GM19351 (cell line): ENCODE results near the gene GIPR.
"Not testable (repeated sequence)": the region's sequence is repeated elsewhere in the genome, so short reads cannot be mapped to it uniquely, and the experiment has no call there.

Experiments
- ATAC-seq: cut with Tn5 transposase; IDR thresholded peaks from one replicate; pipeline ENCODE4 v1.9.1; 2021; ENCODE audit warnings: mild to moderate bottlenecking, moderate library complexity; ENCODE audit not compliant: unreplicated experiment

Gene GIPR

GRCh38 chr19:45691516-45692186 lies 23.6 kb downstream of the GIPR start, which contains the start of gene SNRPD2:
Gene SNRPD2, minus strand, starts transcription at chr19:45691953. Its CDS starts 65 bp downstream, at chr19:45691888.
- ATAC-seq: peak; percentile 44

GRCh38 chr19:45692187-45693105 lies 24.4 kb downstream of the GIPR start, which contains the start of gene QPCTL:
Gene QPCTL, plus strand, starts transcription at chr19:45692666. Its CDS starts 38 bp downstream, at chr19:45692704.
- ATAC-seq: peak; percentile 85

DNA sequence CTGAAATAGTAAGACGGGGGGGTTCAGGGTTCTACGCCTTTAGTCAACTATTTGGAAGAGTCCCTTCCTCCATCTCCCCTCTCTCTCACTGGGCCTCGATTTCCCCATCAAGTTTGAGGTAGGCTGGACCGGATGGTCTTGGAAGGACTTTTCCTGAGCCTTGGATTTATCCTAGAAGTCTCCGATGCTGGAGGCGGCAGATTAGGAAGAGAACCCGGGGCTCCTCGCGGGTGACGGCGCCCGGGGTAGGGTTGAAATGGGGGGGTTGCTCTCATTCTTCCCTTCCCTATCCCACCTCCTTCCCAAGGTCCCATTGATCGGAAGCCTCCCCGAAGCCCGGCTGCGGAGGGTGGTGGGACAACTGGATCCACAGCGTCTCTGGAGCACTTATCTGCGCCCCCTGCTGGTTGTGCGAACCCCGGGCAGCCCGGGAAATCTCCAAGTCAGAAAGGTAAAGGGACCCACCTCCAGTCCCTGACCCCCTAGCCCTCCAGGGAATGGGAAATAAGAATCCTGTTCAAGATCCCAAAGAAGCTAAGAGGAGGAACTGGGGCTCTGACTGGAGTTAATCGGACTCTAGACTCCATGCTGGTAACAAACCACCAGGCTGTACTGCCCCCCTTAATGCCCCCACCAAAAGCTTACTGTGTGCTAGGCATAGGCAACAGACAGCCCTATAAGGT lies 25.2 kb downstream of the GIPR start:
- no peak for ATAC-seq

GRCh38 chr19:45701676-45702075 lies 33.7 kb downstream of the GIPR start:
- ATAC-seq: no peak

DNA sequence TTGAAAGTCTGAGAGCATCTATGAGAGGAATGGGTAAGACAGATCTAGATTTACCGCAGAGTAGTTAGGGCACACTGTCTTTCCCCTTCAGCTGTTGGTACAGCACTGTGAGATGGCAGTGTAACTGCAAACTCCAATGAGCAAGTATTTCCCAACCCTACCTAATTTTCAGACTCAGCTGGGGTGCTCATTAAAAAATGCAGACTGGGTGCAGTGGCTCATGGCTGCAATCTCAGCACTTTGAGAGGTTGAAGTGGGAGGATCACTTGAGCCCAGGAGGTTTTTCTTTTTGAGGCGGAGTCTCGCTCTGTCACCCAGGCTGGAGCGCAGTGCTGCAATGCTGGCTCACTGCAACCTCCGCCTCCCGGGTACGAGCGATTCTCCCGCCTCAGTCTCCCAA lies 37.1 kb downstream of the GIPR start:
- no peak for ATAC-seq

- ATAC-seq: no peak
Measured at GRCh38 chr19:45705710-45706415, 37.8 kb downstream of the GIPR start.

- no peak for ATAC-seq
Measured at GRCh38 chr19:45710356-45711130, 42.5 kb downstream of the GIPR start.

DNA sequence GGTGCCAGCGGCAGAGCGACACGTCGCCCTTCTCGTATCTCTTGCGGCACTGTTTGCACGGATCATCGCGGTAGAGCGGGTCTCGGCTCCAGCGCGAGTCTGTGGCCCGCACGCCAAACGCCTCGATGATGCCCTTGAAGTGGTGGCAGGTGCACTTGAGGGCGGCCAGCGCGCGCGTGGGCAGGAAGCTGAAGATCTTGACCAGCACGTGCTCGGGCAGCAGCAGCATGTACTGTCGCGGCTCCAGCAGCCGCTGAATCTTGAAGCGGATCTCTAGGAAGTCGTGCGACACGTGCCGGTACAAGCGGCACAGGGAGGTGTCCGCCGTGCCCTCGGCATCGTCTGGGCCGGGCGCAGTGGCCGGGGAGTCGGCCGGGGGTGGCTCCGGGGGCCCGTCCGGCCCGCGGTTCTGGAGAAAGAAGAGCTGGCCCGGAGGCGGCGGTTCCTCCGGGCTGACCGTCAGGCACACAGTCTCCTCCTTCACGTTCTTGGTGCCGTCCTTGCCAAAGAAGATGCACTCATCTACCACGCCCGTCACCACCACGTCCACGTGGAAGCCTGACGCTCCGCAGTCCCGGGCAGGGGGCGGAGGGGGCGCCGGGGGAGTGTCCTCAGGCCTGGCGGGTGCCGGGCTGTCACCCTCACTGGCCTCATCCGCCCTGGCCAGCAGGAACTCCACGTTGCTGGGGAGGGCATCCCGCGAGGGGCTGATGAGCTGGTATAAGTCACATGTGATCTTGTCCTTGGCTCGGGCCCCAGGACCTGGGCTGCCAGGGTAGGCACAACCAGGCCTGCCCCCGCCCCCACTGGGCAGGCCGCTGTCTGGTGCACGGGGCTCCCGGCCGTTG lies 44.1 kb downstream of the GIPR start:
- no peak for ATAC-seq

GRCh38 chr19:45712699-45713067 lies 44.7 kb downstream of the GIPR start:
- ATAC-seq: no peak

DNA sequence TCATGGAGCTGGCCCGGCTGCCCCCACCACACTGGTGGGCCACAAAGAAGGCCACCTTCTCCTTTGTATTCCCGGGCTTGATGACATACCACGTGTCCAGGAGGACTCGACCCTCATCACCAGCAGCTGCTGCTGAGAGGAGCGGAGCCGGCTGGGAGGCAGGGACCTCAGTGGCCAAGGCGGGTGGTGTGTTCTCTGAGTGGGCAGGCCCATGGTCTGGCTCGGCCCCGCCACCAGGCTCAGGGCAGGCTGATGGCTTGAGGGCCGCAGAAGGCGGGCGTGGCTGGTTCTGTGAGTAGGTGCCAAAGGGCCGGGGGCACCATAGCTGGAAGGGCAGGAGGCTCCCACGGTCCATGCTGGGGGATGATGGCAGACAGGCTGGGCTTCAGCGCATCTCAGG lies 45.1 kb downstream of the GIPR start:
- no peak for ATAC-seq

DNA sequence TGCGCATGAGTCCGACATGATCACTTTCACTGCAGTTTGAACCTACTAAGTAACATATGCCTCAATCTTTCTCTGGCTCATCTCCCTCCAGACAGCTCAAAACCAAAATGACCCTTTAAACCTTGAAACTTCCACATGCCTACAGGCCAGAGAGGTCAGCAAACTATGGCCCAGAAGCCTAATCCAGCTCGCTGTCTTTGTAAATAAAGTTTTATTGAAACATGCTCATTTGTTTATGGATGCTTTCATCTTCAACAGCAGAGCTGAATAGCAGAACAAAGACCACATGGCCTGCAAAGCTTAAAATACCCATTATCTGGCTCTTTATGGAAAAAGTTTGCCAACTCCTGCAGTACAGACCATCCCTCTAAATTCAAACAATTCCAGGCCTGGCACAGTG lies 47.1 kb downstream of the GIPR start:
- ATAC-seq: no peak

- no peak for ATAC-seq
Measured at GRCh38 chr19:45716359-45717130, 48.5 kb downstream of the GIPR start.

DNA sequence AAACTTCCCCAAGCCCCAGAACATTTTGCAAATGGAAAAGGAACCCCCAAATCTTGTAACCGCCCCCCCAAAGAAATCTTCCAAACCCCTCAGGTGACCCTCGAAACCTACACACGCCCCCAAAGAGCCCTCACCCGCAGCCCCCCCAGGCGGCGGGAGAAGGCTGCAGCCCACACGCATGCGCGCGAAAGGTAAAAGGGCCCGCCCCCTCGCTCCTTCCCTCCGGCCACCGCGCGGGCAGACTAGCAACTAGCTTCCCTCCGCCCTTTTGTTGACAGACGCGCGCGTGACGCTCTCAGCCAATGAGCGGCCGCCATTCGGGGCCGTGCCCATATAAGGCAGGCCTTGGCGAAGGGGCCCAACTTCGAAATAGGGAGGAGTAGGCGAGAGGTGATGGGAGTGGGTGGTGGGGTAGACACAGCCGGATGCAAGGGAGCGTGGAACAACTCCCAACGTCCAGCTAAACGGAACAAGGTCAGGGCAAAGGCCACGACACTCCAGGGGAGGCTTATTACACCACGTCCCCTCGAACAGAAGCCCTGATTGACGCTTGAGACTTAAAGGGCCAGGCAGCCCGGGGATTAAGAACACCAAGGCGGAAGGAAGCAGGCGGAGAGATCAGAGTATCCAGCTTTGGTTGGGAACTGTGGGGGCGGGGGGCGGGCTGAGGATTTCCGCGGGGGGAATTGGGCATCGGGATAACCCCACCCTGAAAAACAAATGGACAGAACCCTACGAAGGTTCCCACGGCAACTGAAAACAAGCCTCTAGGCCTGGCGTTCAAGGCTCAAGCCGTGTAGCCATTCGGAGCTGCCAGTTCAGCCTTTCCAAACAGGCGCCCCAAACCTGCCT lies 49.3 kb downstream of the GIPR start:
- ATAC-seq: peak; percentile 91

- ATAC-seq: no peak
Measured at GRCh38 chr19:45717983-45718650, 50.1 kb downstream of the GIPR start.

DNA sequence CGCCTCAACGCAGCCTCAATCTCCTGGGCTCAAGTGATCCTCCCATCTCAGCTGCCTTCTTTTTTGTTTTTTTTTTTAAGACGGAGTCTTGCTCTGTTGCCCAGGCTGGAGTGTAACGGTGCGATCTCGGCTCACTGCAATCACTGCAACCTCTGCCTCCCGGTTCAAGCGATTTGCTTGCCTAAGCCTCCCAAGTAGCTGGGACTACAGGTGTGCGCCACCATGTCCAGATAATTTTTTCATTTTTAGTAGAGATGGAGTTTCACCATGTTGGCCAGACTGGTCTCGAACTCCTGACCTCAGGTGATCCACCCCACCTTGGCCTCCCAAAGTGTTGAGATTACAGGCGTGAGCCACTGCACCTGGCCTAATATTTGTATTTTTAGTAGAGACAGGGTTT lies 52.0 kb downstream of the GIPR start:
- ATAC-seq: not testable (repeated sequence)

DNA sequence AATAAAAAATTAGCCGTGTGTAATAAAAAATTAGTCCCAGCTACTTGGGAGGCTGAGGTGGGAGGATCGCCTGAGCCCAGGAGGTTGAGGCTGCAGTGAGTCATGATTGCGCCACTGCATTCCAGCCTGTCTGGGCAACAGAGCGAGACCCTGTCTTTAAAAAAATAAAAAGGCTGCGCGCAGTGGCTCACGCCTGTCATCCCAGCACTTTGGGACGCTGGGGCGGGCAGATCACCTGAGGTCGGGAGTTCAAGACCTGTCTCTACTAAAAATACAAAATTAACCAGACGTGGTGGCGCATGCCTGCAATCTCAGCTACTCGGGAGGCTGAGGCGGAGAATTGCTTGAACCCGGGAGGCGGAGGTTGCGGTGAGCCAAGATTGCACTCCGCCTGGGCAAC lies 60.7 kb downstream of the GIPR start:
- not testable (repeated sequence) for ATAC-seq

DNA sequence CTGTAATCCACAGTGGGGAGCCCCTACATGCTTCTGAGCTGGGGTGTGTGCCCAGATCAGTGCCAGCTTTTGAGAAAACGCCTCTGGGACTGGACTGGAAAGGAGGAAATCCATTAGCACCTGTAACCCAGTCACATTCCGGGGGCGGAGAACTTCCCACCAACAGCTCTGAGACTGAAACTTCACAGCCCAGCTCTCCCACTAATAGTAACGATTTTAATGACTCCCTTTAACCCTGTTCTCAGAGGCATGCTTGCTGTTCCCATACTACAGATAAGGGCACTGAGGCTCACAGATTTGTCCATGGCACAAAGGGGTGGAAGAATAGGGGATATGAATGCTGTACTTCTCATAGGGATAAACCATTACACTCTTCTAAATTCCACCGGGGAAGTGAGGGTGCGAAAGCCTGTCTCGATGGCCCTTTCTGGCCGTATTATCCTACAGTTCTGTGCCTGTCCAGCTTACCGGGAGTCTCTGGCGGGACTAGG lies 61.8 kb downstream of the GIPR start:
- no peak for ATAC-seq
